ENCODE measurements around the gene CDIPT.

Gene CDIPT

DNA sequence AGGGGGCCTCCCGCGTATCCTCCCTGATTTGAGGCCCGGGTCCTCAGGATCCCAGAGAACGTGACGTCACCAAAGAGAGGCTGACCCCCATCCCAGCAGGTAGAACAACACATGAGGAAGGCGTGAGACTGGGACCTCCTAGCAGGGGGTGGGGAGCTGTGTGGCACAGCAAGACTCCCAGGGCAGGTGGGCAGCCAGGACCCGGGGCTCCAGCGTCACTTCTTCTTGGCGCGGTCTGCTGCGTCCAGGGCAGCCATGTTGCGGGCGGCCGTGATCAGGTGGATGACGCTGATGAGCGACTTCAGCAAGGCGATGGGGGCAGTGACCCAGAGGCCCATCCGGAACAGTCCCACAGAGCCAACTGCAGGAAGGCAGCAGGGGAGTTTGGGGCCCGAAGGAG is 4.1 kb downstream of the CDIPT start:
- Histone ChIP-seq H3K4me3 (ENCODE audit: severe bottlenecking) (no peak overlapping the region), H3K27ac (ENCODE audit: poor library complexity, severe bottlenecking) (no peak overlapping the region), H3K27me3 (ENCODE audit: insufficient read depth, poor library complexity, severe bottlenecking) (no peaks in the 10 kb centered on the region), H3K9me3 (ENCODE audit: severe bottlenecking) (no peaks in the 10 kb centered on the region), H3K4me1 (ENCODE audit: insufficient read depth, poor library complexity, severe bottlenecking) (no peaks in the 10 kb centered on the region), H3K36me3 (ENCODE audit: low read depth) (peaks cover 6% of the 10 kb centered on the region)
- TF ChIP-seq, protein P1, sequence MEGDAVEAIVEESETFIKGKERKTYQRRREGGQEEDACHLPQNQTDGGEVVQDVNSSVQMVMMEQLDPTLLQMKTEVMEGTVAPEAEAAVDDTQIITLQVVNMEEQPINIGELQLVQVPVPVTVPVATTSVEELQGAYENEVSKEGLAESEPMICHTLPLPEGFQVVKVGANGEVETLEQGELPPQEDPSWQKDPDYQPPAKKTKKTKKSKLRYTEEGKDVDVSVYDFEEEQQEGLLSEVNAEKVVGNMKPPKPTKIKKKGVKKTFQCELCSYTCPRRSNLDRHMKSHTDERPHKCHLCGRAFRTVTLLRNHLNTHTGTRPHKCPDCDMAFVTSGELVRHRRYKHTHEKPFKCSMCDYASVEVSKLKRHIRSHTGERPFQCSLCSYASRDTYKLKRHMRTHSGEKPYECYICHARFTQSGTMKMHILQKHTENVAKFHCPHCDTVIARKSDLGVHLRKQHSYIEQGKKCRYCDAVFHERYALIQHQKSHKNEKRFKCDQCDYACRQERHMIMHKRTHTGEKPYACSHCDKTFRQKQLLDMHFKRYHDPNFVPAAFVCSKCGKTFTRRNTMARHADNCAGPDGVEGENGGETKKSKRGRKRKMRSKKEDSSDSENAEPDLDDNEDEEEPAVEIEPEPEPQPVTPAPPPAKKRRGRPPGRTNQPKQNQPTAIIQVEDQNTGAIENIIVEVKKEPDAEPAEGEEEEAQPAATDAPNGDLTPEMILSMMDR (IDR thresholded peaks at IDR 0.05; ENCODE audit: poor library complexity, severe bottlenecking) = no peak
- ATAC-seq (ENCODE audit: low read depth) (no peak), DNase-seq (ENCODE audit: low spot score) (no peak)

DNA sequence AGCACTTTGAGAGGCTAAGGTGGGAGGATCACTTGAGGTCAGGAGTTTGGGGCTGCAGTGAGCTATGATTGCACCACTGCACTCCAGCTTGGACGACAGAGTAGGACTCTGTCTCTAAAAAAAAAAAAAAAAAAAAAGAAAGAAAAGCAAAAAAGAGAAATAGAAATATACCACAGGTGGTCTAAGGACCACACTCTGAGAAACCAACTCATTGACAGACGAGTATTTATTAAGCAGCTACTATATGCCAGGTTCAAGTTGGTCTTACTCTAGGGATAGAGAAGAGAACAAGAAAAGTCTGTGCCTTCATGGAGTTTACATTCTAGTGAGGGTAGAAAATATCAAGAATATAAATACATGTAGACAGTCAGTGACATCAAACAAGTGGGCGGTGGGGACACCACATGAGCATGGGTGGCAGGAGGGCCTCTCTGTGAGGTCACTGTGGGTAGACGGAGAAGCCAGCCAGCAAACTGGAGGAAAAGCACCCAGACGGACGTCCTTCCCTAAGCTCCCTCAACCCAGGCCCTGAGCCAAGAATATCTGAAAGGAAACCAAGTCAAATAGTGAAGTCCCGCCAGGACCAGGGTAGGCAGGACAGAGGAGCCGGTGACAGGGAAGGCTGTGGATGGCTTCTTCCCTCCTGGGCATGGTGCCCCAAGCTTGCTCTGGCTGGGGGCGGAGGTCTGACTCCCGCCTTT is 4.7 kb downstream of the CDIPT start:
- Histone ChIP-seq H3K27me3 (ENCODE audit: insufficient read depth, poor library complexity, severe bottlenecking) (no peaks in the 10 kb centered on the region), H3K27ac (ENCODE audit: poor library complexity, severe bottlenecking) (no peak overlapping the region), H3K4me1 (ENCODE audit: insufficient read depth, poor library complexity, severe bottlenecking) (no peaks in the 10 kb centered on the region), H3K36me3 (ENCODE audit: low read depth) (peaks cover 6% of the 10 kb centered on the region), H3K9me3 (ENCODE audit: severe bottlenecking) (no peaks in the 10 kb centered on the region), H3K4me3 (ENCODE audit: severe bottlenecking) (no peak overlapping the region)
- TF ChIP-seq, protein P1 (IDR thresholded peaks at IDR 0.05; ENCODE audit: poor library complexity, severe bottlenecking) = no peak
- DNase-seq (ENCODE audit: low spot score) = no peak
- ATAC-seq (ENCODE audit: low read depth) = no peak

DNA sequence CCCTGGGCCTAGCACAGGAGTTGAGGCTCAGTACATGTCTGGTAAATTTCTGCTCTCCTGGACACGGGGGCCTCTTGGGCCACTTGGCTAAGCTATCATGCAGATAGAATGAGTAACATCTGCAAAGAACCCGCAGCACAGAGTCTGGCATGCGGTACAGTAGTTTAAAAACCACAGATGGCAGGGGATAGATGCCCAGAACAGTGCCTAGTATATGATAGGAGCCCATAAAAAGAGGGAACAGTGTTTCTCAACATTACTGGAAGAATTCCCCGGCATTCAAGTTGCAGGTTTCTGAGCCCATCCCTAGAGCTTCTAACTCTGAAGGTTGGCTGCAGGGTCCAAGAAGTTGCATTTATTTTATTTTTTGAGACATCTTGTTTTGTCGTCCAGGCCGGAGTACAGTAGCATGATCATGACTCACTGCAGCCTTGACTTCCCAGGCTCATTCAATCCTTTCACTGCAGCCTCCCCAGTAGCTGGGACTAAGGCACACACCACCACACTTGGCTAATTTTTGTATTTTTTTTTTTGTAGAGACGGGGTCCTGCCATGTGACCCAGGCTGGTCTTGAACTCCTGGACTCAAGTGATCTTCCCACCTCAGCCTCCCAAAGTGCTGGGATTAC is 5.8 kb downstream of the CDIPT start:
- ATAC-seq (ENCODE audit: low read depth) (no peak), DNase-seq (ENCODE audit: low spot score) (no peak)
- Histone ChIP-seq H3K36me3 (ENCODE audit: low read depth) (peaks cover 6% of the 10 kb centered on the region), H3K27ac (ENCODE audit: poor library complexity, severe bottlenecking) (no peak overlapping the region), H3K27me3 (ENCODE audit: insufficient read depth, poor library complexity, severe bottlenecking) (no peaks in the 10 kb centered on the region), H3K4me3 (ENCODE audit: severe bottlenecking) (no peak overlapping the region), H3K9me3 (ENCODE audit: severe bottlenecking) (no peaks in the 10 kb centered on the region), H3K4me1 (ENCODE audit: insufficient read depth, poor library complexity, severe bottlenecking) (no peaks in the 10 kb centered on the region)
- TF ChIP-seq, protein P1 (IDR thresholded peaks at IDR 0.05; ENCODE audit: poor library complexity, severe bottlenecking) = no peak

DNA sequence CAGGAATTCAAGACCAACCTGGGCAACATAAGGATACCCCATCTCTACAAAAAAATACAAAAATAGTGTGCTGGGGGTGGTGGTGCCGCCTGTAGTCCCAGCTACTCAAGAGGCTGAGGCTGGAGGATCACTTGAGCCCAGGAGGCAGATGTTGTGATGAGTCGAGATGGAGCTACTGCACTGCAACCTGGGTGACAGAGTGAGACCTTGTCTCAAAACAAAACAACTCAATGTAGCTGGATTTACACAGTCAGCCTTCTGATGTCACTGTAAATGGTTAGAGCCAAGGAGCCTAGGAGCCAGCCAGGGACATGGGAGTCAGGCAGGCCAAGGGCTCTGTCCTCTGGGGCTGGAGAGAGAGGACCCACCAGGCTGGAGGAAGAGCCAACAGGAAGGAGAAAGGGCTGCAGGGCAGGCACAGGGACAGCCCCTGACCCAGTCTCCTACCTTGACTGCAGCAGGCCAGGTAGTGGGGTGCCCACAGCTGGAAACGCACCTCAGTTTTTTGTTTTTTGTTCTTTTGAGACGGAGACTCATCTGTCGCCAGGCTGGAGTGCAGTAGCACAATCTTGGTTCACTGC is 8.4 kb downstream of the CDIPT start:
- H3K4me3 ChIP-seq (ENCODE audit: severe bottlenecking) = no peak overlapping the region
- no peaks in the 10 kb centered on the region for H3K27me3 ChIP-seq (ENCODE audit: insufficient read depth, poor library complexity, severe bottlenecking)
- ATAC-seq (ENCODE audit: low read depth) = peak; percentile 18; the same call in 1 of the 3 replicates
- TF ChIP-seq, protein P1 (IDR thresholded peaks at IDR 0.05; ENCODE audit: poor library complexity, severe bottlenecking) = no peak
- H3K9me3 ChIP-seq (ENCODE audit: severe bottlenecking) = no peaks in the 10 kb centered on the region
- no peaks in the 10 kb centered on the region for H3K36me3 ChIP-seq (ENCODE audit: low read depth)
- no peak for DNase-seq (ENCODE audit: low spot score)
- no peaks in the 10 kb centered on the region for H3K4me1 ChIP-seq (ENCODE audit: insufficient read depth, poor library complexity, severe bottlenecking)
- H3K27ac ChIP-seq (ENCODE audit: poor library complexity, severe bottlenecking) = no peak overlapping the region

DNA sequence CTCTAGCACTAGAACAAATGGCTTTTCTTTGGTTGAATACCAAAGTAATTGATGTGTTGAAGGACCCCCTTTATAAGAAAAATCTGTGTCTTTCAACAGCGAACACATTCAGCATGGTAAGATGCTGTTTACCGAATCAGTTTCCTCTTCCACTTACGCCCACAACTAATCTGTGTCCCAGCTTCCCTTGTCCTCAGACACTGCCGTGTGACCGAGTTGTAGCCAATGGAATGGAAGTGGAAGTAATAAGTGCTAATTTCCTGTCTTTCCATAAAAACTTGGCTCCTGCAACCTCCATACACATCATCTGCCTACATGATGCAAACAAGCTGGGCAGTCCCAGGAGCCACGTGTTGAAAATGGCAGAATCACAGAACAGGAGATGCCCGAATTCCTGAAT is 10.4 kb downstream of the CDIPT start:
- H3K9me3 ChIP-seq (ENCODE audit: severe bottlenecking) = no peaks in the 10 kb centered on the region
- TF ChIP-seq, protein P1 (IDR thresholded peaks at IDR 0.05; ENCODE audit: poor library complexity, severe bottlenecking) = no peak
- DNase-seq (ENCODE audit: low spot score) = no peak
- H3K27ac ChIP-seq (ENCODE audit: poor library complexity, severe bottlenecking) = no peak overlapping the region
- peaks cover 2% of the 10 kb centered on the region for H3K36me3 ChIP-seq (ENCODE audit: low read depth)
- H3K4me1 ChIP-seq (ENCODE audit: insufficient read depth, poor library complexity, severe bottlenecking) = no peaks in the 10 kb centered on the region
- H3K4me3 ChIP-seq (ENCODE audit: severe bottlenecking) = no peak overlapping the region
- H3K27me3 ChIP-seq (ENCODE audit: insufficient read depth, poor library complexity, severe bottlenecking) = no peaks in the 10 kb centered on the region
- ATAC-seq (ENCODE audit: low read depth) = no peak
